PC-9 (cell line): ENCODE data around the gene BDH1.

Experiments used
- EZH2 ChIP-seq: fragments of 200-600 bp; sonication (generic); IDR thresholded peaks from 2 replicates; pipeline ENCODE4 v1.8.0; 2017; ENCODE audit warnings: antibody characterized with exemption, low read depth
- TF ChIP-seq, protein P1 (sequence below): fragments of 200-600 bp; sonication (generic); conservative IDR thresholded peaks from 2 replicates; pipeline ENCODE4 v1.6.1; 2017; ENCODE audit warnings: mixed run types, antibody characterized with exemption, mild to moderate bottlenecking, moderate library complexity

GRCh38 chr3:197576838-197577237 lies 21.1 kb upstream of the BDH1 start:
- TF ChIP-seq, protein P1, sequence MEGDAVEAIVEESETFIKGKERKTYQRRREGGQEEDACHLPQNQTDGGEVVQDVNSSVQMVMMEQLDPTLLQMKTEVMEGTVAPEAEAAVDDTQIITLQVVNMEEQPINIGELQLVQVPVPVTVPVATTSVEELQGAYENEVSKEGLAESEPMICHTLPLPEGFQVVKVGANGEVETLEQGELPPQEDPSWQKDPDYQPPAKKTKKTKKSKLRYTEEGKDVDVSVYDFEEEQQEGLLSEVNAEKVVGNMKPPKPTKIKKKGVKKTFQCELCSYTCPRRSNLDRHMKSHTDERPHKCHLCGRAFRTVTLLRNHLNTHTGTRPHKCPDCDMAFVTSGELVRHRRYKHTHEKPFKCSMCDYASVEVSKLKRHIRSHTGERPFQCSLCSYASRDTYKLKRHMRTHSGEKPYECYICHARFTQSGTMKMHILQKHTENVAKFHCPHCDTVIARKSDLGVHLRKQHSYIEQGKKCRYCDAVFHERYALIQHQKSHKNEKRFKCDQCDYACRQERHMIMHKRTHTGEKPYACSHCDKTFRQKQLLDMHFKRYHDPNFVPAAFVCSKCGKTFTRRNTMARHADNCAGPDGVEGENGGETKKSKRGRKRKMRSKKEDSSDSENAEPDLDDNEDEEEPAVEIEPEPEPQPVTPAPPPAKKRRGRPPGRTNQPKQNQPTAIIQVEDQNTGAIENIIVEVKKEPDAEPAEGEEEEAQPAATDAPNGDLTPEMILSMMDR: no peak
- no peak for TF ChIP-seq EZH2
